ENCODE results near the gene MUC5AC.
"Not testable (repeated sequence)": the region's sequence is repeated elsewhere in the genome, so short reads cannot be mapped to it uniquely, and the experiment has no call there.

The MUC5AC gene

GRCh38 chr11:1162491-1163311 lies 4.9 kb downstream of the MUC5AC start:
- no peak for DNase-seq

GRCh38 chr11:1163321-1163910 lies 5.7 kb downstream of the MUC5AC start:
- DNase-seq: no peak

- no peak for DNase-seq
Measured at GRCh38 chr11:1163911-1164735, 6.4 kb downstream of the MUC5AC start.

- DNase-seq: not testable (repeated sequence)
Measured at GRCh38 chr11:1164779-1165255, 7.1 kb downstream of the MUC5AC start.

GRCh38 chr11:1165256-1166041 lies 7.7 kb downstream of the MUC5AC start:
- DNase-seq: no peak

- no peak for DNase-seq
Measured at GRCh38 chr11:1167256-1167655, 9.5 kb downstream of the MUC5AC start.

- DNase-seq: no peak
Measured at GRCh38 chr11:1167751-1168231, 10.0 kb downstream of the MUC5AC start.

GRCh38 chr11:1168256-1168655 lies 10.5 kb downstream of the MUC5AC start:
- no peak for DNase-seq

- DNase-seq: no peak
Measured at GRCh38 chr11:1168721-1169161, 11.0 kb downstream of the MUC5AC start.

- no peak for DNase-seq
Measured at GRCh38 chr11:1171223-1171984, 13.7 kb downstream of the MUC5AC start.

- no peak for DNase-seq
Measured at GRCh38 chr11:1171985-1172728, 14.4 kb downstream of the MUC5AC start.

GRCh38 chr11:1172729-1173117 lies 15.0 kb downstream of the MUC5AC start:
- no peak for DNase-seq

- not testable (repeated sequence) for DNase-seq
Measured at GRCh38 chr11:1173396-1173795, 15.6 kb downstream of the MUC5AC start.

- DNase-seq: no peak
Measured at GRCh38 chr11:1174441-1175370, 17.0 kb downstream of the MUC5AC start.

- no peak for DNase-seq
Measured at GRCh38 chr11:1175461-1176223, 17.9 kb downstream of the MUC5AC start.

GRCh38 chr11:1176224-1177019 lies 18.7 kb downstream of the MUC5AC start:
- DNase-seq: no peak

- DNase-seq: no peak
Measured at GRCh38 chr11:1177020-1177770, 19.4 kb downstream of the MUC5AC start.
